Osteoblast (primary cell): Measurements from ENCODE around the gene CACNA1D. TPM values are rescaled to one million over a fixed set of nuclear protein-coding genes. Genes with fewer than 3 reads are reported as not detected.
A peak's percentile ranks its signal among the peaks of the same experiment; 100 is the strongest.

Experiments
- DNase-seq: peaks from one replicate; pipeline ENCODE4 v3.0.0; 2011; ENCODE audit warnings: low spot score, mixed read lengths; ENCODE audit not compliant: insufficient read length; ENCODE audit errors: missing footprints
- H2AFZ ChIP-seq: 2 replicates; pipeline ENCODE4 v1.6.0; 2011; ENCODE audit warnings: mild to moderate bottlenecking, low read length
- H3K27ac ChIP-seq: 2 replicates; pipeline ENCODE4 v1.5.1; 2011; ENCODE audit warnings: mild to moderate bottlenecking, low read depth, low read length, moderate library complexity
- H3K27me3 ChIP-seq: 2 replicates; pipeline ENCODE4 v1.6.0; 2012; ENCODE audit warnings: mild to moderate bottlenecking, control low read depth, inconsistent platforms, low read length, moderate library complexity; ENCODE audit not compliant: insufficient read depth
- H3K36me3 ChIP-seq: 2 replicates; pipeline ENCODE4 v1.5.1; 2011; ENCODE audit warnings: mild to moderate bottlenecking, low read length, control low read depth, moderate library complexity; ENCODE audit not compliant: insufficient read depth
- H3K4me1 ChIP-seq: 2 replicates; pipeline ENCODE4 v1.5.1; 2011; ENCODE audit warnings: mild to moderate bottlenecking, low read length, control low read depth, moderate library complexity; ENCODE audit not compliant: insufficient read depth
- H3K4me2 ChIP-seq: 2 replicates; pipeline ENCODE4 v1.6.0; 2011; ENCODE audit warnings: mild to moderate bottlenecking, low read length; ENCODE audit not compliant: insufficient read depth
- H3K4me3 ChIP-seq: fragments of 200-600 bp; sonication (generic); 3 replicates; pipeline ENCODE4 v1.5.1; 2012; ENCODE audit warnings: mild to moderate bottlenecking, low read length, inconsistent platforms; ENCODE audit not compliant: insufficient read depth
- H3K79me2 ChIP-seq: 2 replicates; pipeline ENCODE4 v1.6.0; 2012; ENCODE audit warnings: mild to moderate bottlenecking, low read length, control low read depth, inconsistent platforms; ENCODE audit not compliant: insufficient read depth
- H3K9me3 ChIP-seq: 2 replicates; pipeline ENCODE4 v1.5.1; 2011; ENCODE audit warnings: low read depth, low read length, control low read depth
- H4K20me1 ChIP-seq: 2 replicates; pipeline ENCODE4 v1.6.0; 2012; ENCODE audit warnings: mild to moderate bottlenecking, low read length, control low read depth; ENCODE audit not compliant: insufficient read depth
- CTCF ChIP-seq: IDR thresholded peaks from 2 replicates; pipeline ENCODE4 v1.5.1; 2011; ENCODE audit warnings: mild to moderate bottlenecking, low read depth, low read length, moderate library complexity; ENCODE audit errors: extremely low read depth
- total RNA-seq: library from RNA; depleted of rRNA; stranded (reverse); fragments of >200 nt; gene quantifications from 2 replicates; pipeline ENCODE4 v1.2.3, GENCODE V29; 2012

Gene CACNA1D
- total RNA-seq, 1 donor, result under 0.01 TPM

GRCh38 chr3:53726643-53727042 is 232.2 kb downstream of the CACNA1D start:
- no peak for DNase-seq
- H3K36me3 ChIP-seq, result no peaks in the 10 kb centered on the region
- peaks cover 3% of the 10 kb centered on the region for H3K27me3 ChIP-seq
- no peak overlapping the region for H3K27ac ChIP-seq
- H3K79me2 ChIP-seq, result no peaks in the 10 kb centered on the region
- no peak overlapping the region for H2AFZ ChIP-seq
- H3K4me2 ChIP-seq, result no peak overlapping the region
- TF ChIP-seq CTCF, result no peak
- H3K4me1 ChIP-seq, result no peaks in the 10 kb centered on the region
- no peak overlapping the region for H3K4me3 ChIP-seq
- H3K9me3 ChIP-seq, result no peaks in the 10 kb centered on the region
- no peaks in the 10 kb centered on the region for H4K20me1 ChIP-seq

GRCh38 chr3:53728606-53729005 is 234.2 kb downstream of the CACNA1D start:
- Histone ChIP-seq H2AFZ (no peak overlapping the region), H3K4me1 (no peaks in the 10 kb centered on the region), H3K9me3 (no peaks in the 10 kb centered on the region), H3K36me3 (no peaks in the 10 kb centered on the region), H3K4me2 (no peak overlapping the region), H3K27me3 (peaks cover under 1% of the 10 kb centered on the region), H3K79me2 (no peaks in the 10 kb centered on the region), H4K20me1 (no peaks in the 10 kb centered on the region), H3K4me3 (no peak overlapping the region), H3K27ac (no peak overlapping the region)
- no peak for DNase-seq
- TF ChIP-seq CTCF, result no peak

- TF ChIP-seq CTCF, result no peak
- no peak overlapping the region for H2AFZ ChIP-seq
- H3K36me3 ChIP-seq, result no peaks in the 10 kb centered on the region
- H3K4me2 ChIP-seq, result no peak overlapping the region
- H3K27me3 ChIP-seq, result no peaks in the 10 kb centered on the region
- H3K79me2 ChIP-seq, result no peaks in the 10 kb centered on the region
- H4K20me1 ChIP-seq, result no peaks in the 10 kb centered on the region
- no peaks in the 10 kb centered on the region for H3K4me1 ChIP-seq
- no peak overlapping the region for H3K27ac ChIP-seq
- H3K4me3 ChIP-seq, result no peak overlapping the region
- H3K9me3 ChIP-seq, result no peaks in the 10 kb centered on the region
- no peak for DNase-seq
Measured at GRCh38 chr3:53729159-53729558, 234.7 kb downstream of the CACNA1D start.

- Histone ChIP-seq H3K4me1 (no peaks in the 10 kb centered on the region), H4K20me1 (no peaks in the 10 kb centered on the region), H3K9me3 (no peaks in the 10 kb centered on the region), H3K4me2 (no peak overlapping the region), H3K4me3 (no peak overlapping the region), H2AFZ (no peak overlapping the region), H3K27ac (no peak overlapping the region), H3K79me2 (no peaks in the 10 kb centered on the region), H3K36me3 (no peaks in the 10 kb centered on the region), H3K27me3 (no peaks in the 10 kb centered on the region)
- DNase-seq, result no peak
- TF ChIP-seq CTCF, result peak; percentile 11
Measured at GRCh38 chr3:53729618-53730017, 235.2 kb downstream of the CACNA1D start.
